GM10847 (cell line): ENCODE measurements around the gene SECTM1.

Experiments used
- POLR2A ChIP-seq: IDR thresholded peaks from 2 replicates; pipeline ENCODE4 v1.6.1; 2011; ENCODE audit not compliant: insufficient read length; ENCODE audit errors: extremely low read depth

Gene SECTM1

DNA sequence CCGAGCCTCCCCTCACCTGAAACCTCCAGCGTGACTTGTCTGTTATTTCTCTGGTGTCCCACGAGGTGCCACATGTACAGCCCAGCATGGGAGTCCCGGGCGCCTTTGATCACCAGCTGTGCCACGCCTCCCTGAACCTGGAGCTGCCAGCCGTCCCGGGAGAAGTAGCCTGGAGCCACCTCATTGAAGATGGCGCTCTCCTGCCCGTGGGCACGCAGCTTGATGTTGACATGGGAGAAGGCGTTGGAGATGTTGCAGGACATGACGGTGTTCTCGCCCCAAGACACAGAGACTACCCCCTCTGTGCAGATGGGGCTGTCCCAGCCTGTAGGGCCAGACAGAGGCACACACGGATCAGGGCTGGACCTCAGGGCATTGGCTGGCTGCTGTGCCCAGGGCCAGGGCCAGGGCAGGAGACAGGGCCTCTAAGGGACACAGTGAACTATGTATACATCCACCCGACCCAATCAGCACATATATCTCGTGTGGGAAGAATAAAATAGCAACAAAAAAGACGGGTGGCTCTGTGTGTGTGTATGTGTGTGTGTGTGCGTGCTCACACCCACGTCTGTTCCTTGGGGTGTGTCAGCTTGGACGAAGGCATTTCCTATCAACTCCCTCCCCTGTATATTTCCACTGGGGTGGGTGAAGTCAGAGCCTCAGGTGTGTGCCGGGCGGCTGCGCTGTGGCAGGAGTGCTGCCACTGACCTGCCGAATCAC lies 8.8 kb downstream of the SECTM1 start:
- no peak for TF ChIP-seq POLR2A

DNA sequence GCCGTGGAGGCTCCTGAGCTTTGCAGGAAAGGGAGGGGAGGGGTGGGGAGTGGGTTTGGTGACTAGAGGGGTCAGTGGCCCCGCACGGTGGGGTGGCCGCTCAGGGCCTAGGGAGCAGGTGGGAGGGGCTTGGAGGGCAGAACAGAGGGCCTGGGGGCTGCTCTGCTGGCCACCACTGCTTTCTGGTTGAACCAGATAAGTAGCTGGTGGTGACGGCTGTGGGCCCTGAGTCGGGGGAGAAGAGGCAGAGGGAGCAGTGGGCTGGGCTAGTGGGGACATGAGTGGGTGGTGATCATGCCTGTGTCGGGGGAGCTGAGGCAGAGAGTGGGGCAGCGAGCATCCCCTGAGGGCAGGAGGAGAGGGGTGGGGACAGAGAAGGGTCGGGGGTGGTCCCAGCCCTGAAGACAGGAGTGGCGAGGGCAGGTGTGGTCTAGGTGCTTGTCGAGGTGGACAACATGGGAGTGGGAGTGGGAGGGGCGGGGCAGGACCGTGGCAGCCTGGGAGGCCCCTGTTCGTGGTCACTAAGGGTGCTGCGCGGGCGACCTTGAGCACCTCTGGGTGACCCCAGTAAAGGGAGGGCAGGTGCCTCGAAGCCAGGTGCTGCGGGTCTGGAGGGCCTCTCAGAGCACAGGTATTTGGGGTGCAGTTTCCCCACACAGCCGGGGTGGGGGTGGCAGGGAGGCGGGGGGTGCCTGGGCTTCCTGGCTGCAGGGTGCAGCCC lies 9.9 kb downstream of the SECTM1 start:
- TF ChIP-seq POLR2A: no peak

DNA sequence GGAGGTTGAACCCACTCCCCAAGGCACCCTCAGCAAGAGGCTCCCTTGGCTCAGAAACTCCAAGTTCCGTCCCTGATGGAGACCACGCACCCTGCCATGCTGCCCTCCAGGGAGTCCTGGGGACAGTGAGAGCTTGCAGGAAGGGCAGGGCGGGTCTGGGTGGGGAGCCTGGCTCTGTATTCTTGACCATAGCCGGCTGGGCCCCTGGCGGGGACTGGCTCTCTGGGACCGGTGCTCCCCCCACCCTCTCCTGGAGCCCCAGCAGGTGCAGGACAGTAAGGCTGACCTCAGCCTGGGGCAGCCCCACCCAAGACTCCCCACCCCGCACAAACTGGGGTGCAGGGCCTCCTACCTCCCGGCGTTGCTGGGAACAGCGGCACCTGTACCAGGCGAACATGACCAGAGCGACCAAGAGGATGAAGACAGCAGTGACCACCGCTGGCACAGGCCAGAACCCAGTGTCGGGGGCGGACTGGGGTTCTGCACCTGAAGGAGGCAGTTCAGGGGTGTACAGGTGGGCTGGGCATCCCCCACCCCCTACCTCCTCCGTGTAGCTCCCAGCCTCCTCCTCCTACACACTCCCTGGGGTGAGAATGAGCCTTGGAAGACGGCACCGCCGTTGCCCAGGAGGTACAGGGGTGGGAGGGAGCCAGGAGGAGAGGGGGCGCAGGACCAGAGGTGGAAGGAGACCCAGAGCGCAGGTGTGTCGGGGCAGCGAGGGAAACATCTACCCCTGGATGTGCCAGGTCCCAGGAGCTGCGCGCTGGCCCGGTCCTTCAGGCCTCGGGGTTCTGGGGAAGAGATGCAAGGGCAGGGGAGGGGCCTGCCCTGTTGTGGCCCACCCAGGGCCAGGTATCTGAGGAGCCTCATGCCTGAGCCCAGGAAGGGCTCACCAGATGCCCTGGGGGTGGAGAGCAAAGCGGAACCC lies 10.8 kb downstream of the SECTM1 start:
- no peak for TF ChIP-seq POLR2A

GRCh38 chr17:82321947-82322466 lies 11.6 kb downstream of the SECTM1 start:
- TF ChIP-seq POLR2A: no peak

DNA sequence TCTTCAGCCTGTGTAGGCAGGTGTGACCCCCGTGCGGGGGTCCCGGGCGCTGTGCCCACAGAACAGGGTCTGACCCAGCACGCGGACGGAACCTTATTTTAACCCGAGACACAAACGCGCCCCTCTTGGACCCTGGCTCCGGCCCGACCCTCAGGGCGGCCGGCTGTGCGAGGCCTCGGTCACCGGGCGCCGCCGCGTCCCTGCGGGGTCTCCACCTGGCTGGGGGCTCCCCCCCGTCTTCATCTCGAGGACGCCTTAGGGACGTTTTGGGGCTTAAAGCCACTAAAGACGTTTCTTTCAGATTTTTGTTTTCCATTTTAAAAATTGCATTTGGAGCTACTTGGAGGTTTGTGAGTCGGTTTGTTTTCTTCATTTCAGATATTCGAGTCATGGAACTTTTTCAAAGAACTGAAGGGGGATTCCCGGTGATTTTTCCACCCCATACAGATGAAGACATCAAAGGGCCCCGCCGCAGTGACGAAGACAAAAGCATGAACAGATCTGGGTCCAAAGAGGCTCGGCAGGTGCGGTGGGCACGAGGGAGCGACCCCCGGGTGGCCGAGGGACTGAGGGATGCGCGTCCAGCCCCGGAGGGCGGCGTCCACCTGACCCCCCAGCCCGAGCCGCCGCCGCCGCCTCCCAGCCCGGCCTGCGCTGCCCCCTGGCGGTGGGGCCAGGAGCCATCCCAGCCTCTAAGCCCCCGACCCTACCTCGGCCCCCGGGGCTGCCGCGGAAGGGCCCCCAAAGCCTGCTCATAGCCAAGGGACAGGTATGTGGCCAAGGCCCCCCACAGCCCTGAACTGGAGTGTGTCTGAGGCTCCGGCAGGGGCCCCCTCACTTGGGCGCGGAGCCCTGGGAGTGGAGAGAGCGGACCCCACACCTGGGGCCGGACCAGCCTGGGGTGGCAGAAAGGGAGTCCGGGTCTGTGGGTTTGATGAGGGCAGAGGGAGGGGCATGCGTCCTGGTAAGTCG lies 12.3 kb downstream of the SECTM1 start:
- TF ChIP-seq POLR2A: no peak

DNA sequence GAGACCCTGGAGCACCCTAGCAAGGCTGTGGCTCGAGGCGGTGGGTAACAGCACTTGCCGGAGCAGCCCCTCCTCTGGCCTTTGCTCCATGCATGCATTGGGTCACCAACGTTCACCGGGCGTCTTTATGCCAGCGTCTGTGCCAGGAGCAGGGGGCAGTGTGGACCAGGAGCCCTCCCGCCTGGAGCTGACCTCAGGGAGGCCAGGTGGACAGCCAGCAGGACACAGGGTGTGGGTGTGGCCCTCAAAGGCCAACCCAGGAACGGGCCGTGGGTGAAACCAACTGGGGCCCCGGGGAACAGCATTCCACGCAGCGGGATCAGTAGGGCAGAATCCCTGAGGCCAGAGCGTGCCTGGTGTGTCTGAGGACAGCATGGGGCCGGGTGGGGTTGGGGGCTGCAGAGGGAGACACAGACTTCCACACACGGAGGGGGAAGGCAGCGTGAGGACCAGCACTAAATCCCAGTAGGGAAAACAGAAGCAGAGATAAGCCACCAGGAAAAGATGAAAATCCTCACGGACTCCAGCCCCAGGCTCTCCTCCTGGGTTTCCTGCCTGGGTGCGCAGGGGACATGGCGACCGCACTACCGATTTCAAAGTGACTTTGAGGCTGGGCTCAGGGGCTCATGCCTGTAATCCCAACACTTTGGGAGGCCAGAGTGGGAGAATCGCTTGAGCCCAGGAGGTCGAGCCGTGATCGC lies 13.3 kb downstream of the SECTM1 start:
- no peak for TF ChIP-seq POLR2A

- TF ChIP-seq POLR2A: no peak
These were observed 13.9 kb downstream of the SECTM1 start for GRCh38 chr17:82319619-82320062.

- no peak for TF ChIP-seq POLR2A
These were observed 14.6 kb downstream of the SECTM1 start for GRCh38 chr17:82318772-82319606.

DNA sequence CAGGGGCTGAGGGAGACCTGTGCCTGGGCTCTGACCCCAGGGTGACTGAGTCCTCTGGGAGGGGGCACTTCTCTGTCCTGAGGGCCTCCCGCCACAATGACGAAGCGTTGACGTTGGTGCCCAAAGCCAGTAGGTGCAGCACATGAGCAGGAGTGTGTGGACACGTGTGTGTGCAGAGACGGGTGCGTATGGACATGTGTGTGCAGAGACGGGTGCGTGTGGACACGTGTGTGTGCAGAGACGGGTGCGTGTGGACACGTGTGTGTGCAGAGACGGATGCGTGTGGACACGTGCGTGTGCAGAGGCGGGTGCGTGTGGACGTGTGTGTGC lies 15.4 kb downstream of the SECTM1 start:
- TF ChIP-seq POLR2A: no peak

GRCh38 chr17:82317394-82318168 lies 16.0 kb downstream of the SECTM1 start, which contains the start of gene CD7:
Gene CD7, minus strand, starts transcription at chr17:82317608. Its CDS starts 113 bp downstream, at chr17:82317495.
- TF ChIP-seq POLR2A: no peak

DNA sequence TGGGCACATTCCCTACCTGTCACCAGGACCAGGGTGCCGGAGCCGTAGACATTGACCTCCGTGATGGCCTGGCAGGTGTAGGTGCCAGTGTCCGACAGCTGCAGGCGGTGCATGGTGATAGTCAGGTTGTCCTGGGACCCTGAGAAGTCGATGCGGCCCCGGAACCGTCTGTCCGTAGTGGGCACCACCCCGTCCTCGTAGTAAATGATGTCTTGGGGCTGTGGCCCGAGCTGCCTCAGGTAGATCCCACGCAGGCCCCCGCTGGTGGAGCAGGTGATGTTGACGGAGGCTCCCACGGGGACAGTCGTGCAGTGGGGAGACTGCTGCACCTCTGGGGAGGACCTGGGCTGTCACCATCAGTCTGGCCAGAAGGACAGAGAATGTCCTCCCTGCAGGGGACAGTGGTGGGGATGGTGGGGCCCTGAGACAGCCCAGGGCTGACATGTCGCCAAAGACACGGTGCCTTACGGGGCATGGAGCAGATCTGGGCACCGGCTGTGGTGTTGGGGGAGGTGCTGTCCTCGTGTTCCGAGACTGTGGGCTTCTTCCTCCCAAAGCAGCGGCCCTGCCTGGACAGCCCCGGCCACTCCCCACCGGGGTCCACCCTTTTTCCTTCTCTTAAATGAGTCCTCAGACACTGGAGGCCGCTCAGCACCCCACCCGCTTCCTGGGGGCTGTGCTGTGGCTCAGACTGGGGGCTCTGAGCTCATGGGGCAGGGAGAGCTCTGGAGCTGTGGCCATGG lies 16.7 kb downstream of the SECTM1 start:
- no peak for TF ChIP-seq POLR2A
